SK-N-SH (cell line): ENCODE measurements around the gene AKR1E2.

Experiments
- CTCF ChIP-seq: fragments of 200-600 bp; sonication (generic); IDR thresholded peaks from 2 replicates; pipeline ENCODE4 v1.6.1; 2017; ENCODE audit warnings: antibody characterized with exemption, mild to moderate bottlenecking, moderate library complexity
- EZH2phosphoT487 ChIP-seq: fragments of 200-600 bp; sonication (generic); IDR thresholded peaks from 2 replicates; pipeline ENCODE4 v1.6.1; 2017; ENCODE audit warnings: low read depth, mixed run types, mild to moderate bottlenecking, antibody characterized with exemption, moderate library complexity, borderline replicate concordance
- FOSL2 ChIP-seq: IDR thresholded peaks from 2 replicates; pipeline ENCODE4 v1.4.0; 2012; ENCODE audit warnings: low read depth, mild to moderate bottlenecking, moderate library complexity, borderline replicate concordance
- FOXM1 ChIP-seq: IDR thresholded peaks from 2 replicates; pipeline ENCODE4 v1.4.0; 2012; ENCODE audit warnings: low read depth, mild to moderate bottlenecking
- GABPA ChIP-seq: IDR thresholded peaks from 2 replicates; pipeline ENCODE4 v1.4.0; 2012; ENCODE audit warnings: low read depth, mild to moderate bottlenecking
- JUND ChIP-seq: IDR thresholded peaks from 2 replicates; pipeline ENCODE4 v1.4.0; 2012
- MAX ChIP-seq: IDR thresholded peaks from 2 replicates; pipeline ENCODE4 v1.4.0; 2012; ENCODE audit warnings: low read depth
- REST ChIP-seq: IDR thresholded peaks from 2 replicates; pipeline ENCODE4 v1.6.1; 2012; ENCODE audit warnings: mild to moderate bottlenecking, low read depth, low read length, moderate library complexity
- TAF1 ChIP-seq: IDR thresholded peaks from 2 replicates; pipeline ENCODE4 v1.6.1; 2012; ENCODE audit warnings: low read depth, mild to moderate bottlenecking, low read length, moderate library complexity, borderline replicate concordance
- TEAD4 ChIP-seq: IDR thresholded peaks from 2 replicates; pipeline ENCODE4 v1.4.0; 2012; ENCODE audit warnings: mild to moderate bottlenecking, borderline replicate concordance; ENCODE audit not compliant: insufficient read depth
- YY1 ChIP-seq: IDR thresholded peaks from 2 replicates; pipeline ENCODE4 v1.4.0; 2012; ENCODE audit warnings: low read depth, mild to moderate bottlenecking

- TF ChIP-seq CTCF = no peak
- no peak for TF ChIP-seq EZH2phosphoT487
- TF ChIP-seq TAF1 = no peak
- TF ChIP-seq JUND = no peak
- no peak for TF ChIP-seq REST
- TF ChIP-seq TEAD4 = no peak
- no peak for TF ChIP-seq GABPA
- TF ChIP-seq FOXM1 = no peak
- TF ChIP-seq MAX = no peak
- TF ChIP-seq YY1 = no peak
- no peak for TF ChIP-seq FOSL2
These were observed 59.2 kb downstream of the AKR1E2 start for GRCh38 chr10:4885162-4885561.
